ENCODE results near the gene IMMP2L.

DNA sequence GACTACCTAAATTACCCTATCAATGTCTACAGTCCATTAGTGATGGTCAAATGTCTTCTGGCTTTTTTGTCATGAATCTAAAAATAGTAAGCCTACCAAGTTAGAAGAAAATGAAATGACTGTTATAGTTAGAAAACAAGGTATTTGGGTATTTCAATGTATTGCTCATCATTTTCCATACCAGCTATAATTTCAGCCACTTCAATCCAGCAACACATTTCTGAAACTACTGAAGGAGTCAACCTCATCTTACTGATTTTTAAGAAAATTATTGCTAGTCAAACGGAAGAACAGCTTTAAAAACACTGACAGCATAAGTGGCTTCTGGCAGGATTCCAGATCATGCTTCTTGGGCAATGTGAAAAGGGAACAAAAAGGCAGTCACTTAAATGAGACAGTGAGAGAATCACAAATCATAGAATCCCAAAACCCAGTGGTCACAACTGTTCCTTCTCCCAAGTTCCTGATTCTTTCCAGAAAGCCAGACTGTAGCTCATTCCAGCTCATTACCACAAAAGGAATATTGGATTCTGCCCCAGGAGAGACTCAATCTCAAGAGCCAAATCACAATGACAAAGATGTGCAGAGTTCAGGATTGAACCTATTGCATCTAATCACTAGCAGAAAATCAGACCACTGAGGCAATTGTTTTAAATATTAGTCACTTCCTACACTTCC lies 532.6 kb downstream of the IMMP2L start:
- TF ChIP-seq CTCF (conservative IDR thresholded peaks at IDR 0.05; ENCODE audit: low read depth, low read length) (no peak), RCOR1 (IDR thresholded peaks at IDR 0.05; ENCODE audit: insufficient replicate concordance, low read length) (no peak), CEBPB (IDR thresholded peaks at IDR 0.05; ENCODE audit: low read depth, low read length) (no peak), MXI1 (IDR thresholded peaks at IDR 0.05; ENCODE audit: borderline replicate concordance, low read depth, low read length) (no peak), NFE2L2 (IDR thresholded peaks at IDR 0.05; ENCODE audit: low read depth, low read length) (no peak), FOS (IDR thresholded peaks at IDR 0.05; ENCODE audit: low read depth, low read length) (no peak), RAD21 (IDR thresholded peaks at IDR 0.05; ENCODE audit: low read length) (no peak), POLR2A (IDR thresholded peaks at IDR 0.05; ENCODE audit: low read depth, low read length) (no peak), CHD1 (IDR thresholded peaks at IDR 0.05; ENCODE audit: low read depth, low read length) (no peak), RFX5 (IDR thresholded peaks at IDR 0.05; ENCODE audit: low read depth, low read length) (no peak), BHLHE40 (IDR thresholded peaks at IDR 0.05; ENCODE audit: low read depth, low read length) (no peak)
- TF ChIP-seq, protein P1, sequence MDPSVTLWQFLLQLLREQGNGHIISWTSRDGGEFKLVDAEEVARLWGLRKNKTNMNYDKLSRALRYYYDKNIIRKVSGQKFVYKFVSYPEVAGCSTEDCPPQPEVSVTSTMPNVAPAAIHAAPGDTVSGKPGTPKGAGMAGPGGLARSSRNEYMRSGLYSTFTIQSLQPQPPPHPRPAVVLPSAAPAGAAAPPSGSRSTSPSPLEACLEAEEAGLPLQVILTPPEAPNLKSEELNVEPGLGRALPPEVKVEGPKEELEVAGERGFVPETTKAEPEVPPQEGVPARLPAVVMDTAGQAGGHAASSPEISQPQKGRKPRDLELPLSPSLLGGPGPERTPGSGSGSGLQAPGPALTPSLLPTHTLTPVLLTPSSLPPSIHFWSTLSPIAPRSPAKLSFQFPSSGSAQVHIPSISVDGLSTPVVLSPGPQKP (IDR thresholded peaks at IDR 0.05; ENCODE audit: borderline replicate concordance, low read depth, low read length) = no peak
